GM19023 (cell line): ENCODE results near the gene PDE3A.
"Not testable (repeated sequence)": the region's sequence is repeated elsewhere in the genome, so short reads cannot be mapped to it uniquely, and the experiment has no call there.

Experiments
- ATAC-seq: cut with Tn5 transposase; IDR thresholded peaks from one replicate; pipeline ENCODE4 v1.9.1; 2021; ENCODE audit warnings: mild to moderate bottlenecking, moderate library complexity; ENCODE audit not compliant: unreplicated experiment

Gene PDE3A

DNA sequence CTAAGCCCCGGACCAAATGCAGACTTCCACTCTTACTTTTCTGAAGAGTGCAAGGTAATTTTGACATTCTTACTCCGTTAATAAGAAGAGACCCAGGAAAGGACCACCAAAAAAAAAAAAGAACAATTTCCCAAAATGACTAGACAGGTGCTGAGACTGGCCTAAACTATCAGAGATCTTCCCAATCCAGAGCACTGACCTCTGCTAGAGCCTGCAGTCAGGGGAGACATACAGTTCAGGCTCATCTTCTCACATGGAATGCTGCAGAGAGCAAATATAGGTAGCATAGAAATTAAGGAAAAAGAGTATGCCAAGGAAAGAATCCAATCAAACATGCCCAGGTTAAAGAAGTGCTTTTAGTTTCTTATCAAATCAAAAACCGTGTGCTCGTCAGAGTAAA, 177.9 kb downstream of the PDE3A start:
- ATAC-seq = no peak

- no peak for ATAC-seq
These were observed 179.7 kb downstream of the PDE3A start for GRCh38 chr12:20547816-20548575.

- ATAC-seq = no peak
These were observed 180.3 kb downstream of the PDE3A start for GRCh38 chr12:20548611-20549010.

DNA sequence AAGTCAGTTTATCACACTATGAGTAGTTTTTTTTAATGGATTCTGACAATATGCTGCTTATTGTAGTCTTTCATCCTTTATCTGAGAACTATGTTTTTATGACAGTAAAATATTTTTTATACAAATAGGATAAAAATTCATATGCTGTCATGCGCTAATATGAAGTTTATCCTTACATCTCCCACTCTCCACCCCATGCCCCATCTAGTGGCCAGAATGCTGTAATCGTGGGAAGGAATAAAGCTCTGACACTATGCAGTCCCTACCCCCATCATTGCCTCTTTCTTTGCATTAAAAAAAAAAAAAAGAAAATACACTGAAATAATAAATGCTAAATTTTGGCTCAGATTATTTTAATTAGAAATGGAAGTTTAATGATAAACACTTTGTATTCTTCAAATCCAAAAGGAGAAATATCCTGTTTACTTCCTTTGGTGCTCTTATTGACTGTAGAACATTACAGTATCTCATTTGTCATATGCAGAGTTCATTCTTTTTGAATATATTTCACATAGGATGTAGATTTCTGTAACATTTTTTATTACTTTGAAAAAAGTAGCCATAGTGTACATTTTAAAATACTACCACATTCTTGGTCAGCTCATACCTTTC, 180.9 kb downstream of the PDE3A start:
- ATAC-seq = no peak

DNA sequence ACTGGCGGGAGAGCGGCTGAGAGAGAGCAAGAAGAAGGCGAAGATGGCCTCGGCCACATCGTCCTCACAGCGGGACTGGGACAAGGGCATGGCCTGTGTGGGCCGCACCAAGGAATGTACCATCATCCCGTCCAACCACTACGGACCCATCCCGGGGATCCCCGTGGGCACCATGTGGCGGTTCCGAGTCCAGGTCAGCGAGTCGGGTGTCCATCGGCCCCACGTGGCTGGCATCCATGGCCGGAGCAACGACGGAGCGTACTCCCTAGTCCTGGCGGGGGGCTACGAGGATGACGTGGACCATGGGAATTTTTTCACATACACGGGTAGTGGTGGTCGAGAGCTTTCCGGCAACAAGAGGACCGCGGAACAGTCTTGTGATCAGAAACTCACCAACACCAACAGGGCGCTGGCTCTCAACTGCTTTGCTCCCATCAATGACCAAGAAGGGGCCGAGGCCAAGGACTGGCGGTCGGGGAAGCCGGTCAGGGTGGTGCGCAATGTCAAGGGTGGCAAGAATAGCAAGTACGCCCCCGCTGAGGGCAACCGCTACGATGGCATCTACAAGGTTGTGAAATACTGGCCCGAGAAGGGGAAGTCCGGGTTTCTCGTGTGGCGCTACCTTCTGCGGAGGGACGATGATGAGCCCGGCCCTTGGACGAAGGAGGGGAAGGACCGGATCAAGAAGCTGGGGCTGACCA, 183.6 kb downstream of the PDE3A start:
- not testable (repeated sequence) for ATAC-seq

DNA sequence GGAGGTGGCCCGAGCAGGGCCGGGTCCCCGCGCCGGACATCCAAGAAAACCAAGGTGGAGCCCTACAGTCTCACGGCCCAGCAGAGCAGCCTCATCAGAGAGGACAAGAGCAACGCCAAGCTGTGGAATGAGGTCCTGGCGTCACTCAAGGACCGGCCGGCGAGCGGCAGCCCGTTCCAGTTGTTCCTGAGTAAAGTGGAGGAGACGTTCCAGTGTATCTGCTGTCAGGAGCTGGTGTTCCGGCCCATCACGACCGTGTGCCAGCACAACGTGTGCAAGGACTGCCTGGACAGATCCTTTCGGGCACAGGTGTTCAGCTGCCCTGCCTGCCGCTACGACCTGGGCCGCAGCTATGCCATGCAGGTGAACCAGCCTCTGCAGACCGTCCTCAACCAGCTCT, 184.2 kb downstream of the PDE3A start:
- not testable (repeated sequence) for ATAC-seq

GRCh38 chr12:20555015-20555414, 186.7 kb downstream of the PDE3A start:
- ATAC-seq = no peak

- ATAC-seq = no peak
These were observed 187.4 kb downstream of the PDE3A start for GRCh38 chr12:20555771-20556170.

GRCh38 chr12:20557096-20557495, 188.8 kb downstream of the PDE3A start:
- ATAC-seq = no peak

- no peak for ATAC-seq
These were observed 192.6 kb downstream of the PDE3A start for GRCh38 chr12:20560935-20561334.

DNA sequence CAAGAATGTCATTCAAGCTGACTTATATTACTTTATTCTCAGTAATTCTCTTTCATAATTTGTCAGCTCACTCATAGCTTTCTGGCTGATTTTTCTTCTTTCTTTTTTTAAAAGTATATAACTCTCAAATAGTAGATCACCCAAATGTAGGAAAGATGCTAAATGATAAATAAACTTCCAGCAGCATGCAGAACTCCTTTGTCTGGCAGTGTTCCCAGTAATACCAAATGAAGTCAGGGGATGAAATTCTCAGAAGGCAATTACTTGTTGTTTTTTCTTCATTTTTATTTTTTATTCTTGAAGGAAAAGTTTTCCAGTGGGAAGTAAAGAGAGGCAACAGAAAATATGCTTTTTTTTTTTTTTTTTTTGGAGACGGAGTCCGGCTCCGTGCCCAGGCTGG, 193.5 kb downstream of the PDE3A start:
- ATAC-seq = no peak

DNA sequence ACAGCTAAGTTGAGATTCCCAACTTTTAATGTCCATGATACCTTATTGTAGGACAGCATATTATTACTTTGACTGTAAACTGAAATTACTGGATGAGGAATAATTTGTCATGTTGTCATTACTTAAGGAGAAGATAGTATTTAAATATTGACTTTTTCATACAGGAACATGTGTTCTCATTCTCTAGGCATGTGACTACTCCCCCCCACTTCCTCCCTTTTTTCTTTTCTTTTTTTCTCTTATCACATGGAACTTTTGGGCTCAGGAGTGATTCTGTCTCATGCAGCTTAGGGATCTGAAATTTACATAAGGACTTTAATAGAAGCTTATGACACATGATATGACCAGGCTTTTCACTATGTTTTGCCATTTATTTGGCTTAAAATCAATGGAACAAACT, 199.1 kb downstream of the PDE3A start:
- ATAC-seq = no peak

GRCh38 chr12:20572451-20572850, 204.1 kb downstream of the PDE3A start:
- ATAC-seq = no peak

- no peak for ATAC-seq
These were observed 208.2 kb downstream of the PDE3A start for GRCh38 chr12:20576528-20576927.

GRCh38 chr12:20577054-20577453, 208.7 kb downstream of the PDE3A start:
- no peak for ATAC-seq

- no peak for ATAC-seq
These were observed 209.8 kb downstream of the PDE3A start for GRCh38 chr12:20578142-20578541.

DNA sequence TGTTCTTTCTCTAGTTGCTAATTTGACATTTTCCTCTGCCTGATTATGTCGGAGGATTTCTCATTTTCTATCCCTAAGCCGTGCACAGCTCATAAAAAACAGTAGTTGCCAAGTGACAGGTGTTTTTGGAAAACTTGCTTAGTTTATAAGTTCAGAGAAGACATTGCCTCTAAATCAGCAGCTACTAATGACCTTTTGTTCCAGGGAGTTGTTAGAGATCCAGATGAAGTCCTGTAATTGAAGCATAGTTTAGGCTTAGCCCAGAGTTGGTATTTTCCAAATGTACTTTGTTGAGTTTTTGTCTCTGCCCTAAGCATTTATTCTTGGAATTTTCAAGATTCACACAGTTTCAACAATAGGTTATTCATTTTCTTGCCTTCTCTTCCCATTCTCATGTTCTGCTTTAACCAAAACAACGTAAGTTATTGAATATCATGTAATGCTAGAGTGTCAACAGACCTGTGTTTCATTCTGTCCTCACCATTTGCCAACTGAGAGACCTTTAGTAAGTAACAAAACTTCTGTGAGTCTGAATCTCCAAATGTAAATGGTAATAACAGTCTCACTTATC, 216.8 kb downstream of the PDE3A start:
- no peak for ATAC-seq

DNA sequence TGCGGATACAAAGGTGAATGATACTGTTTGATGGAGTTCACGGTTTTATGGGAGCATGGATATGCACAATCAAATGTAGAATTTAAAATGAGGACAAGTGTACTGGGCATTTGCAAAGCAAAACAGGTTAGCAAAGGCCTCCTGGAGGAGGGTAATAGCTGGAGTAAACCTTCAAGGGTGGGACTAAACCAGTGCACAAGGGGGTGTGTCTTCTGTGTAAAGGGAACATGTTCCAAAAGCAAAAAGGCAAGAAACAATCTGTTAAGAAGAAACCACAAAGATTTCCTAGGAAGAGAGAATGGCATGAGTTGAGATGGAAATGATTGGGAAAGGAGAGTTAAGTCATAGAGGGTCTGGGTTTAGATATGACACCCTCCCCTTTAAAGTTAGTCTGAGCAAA, 217.6 kb downstream of the PDE3A start:
- ATAC-seq = no peak

- ATAC-seq = no peak
These were observed 219.7 kb downstream of the PDE3A start for GRCh38 chr12:20588042-20588441.

GRCh38 chr12:20590570-20590969, 222.2 kb downstream of the PDE3A start:
- no peak for ATAC-seq

DNA sequence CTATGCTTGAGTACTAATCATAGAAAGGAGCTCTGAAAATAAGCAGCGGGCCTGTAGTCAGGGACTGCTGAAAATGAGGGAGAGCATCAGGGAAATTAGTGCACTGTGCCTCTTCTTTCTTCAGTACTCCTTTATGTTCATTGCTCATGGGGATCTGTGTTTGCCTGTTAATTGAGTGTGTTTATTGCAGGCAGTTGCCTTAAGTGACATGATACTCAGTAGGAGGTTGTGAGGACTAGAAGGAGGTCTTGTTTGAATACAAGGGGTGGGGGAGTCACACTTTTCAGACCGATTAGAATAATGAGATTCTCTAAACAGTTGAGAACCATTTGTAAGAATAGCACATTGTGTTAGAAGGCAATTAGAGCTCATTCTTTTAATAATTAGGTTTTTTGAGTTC, 224.2 kb downstream of the PDE3A start:
- ATAC-seq = no peak

GRCh38 chr12:20593611-20594010, 225.3 kb downstream of the PDE3A start:
- no peak for ATAC-seq
